ENCODE measurements around the gene NISCH.

The NISCH gene

GRCh38 chr3:52447512-52448355, 7.7 kb upstream of the NISCH start:
- no peak for DNase-seq (ENCODE audit: low read depth)

GRCh38 chr3:52450489-52451236, 4.7 kb upstream of the NISCH start:
- DNase-seq (ENCODE audit: low read depth), result no peak

- DNase-seq (ENCODE audit: low read depth), result no peak
Measured at GRCh38 chr3:52451237-52452083, 3.9 kb upstream of the NISCH start.

- no peak for DNase-seq (ENCODE audit: low read depth)
Measured at GRCh38 chr3:52452126-52452525, 3.3 kb upstream of the NISCH start.

- DNase-seq (ENCODE audit: low read depth), result no peak
Measured at GRCh38 chr3:52452570-52453221, 2.7 kb upstream of the NISCH start.

GRCh38 chr3:52453496-52454249, 1.7 kb upstream of the NISCH start, which contains the start of gene TNNC1:
Gene TNNC1 (minus strand): TSS chr3:52454041. CDS start chr3:52454015, 26 bp downstream.
- DNase-seq (ENCODE audit: low read depth), result no peak

- DNase-seq (ENCODE audit: low read depth), result no peak
Measured at GRCh38 chr3:52454250-52454937, 1.0 kb upstream of the NISCH start.

- DNase-seq (ENCODE audit: low read depth), result no peak
Measured at GRCh38 chr3:52454938-52455282, 494 bp upstream of the NISCH start.

- no peak for DNase-seq (ENCODE audit: low read depth)
Measured at GRCh38 chr3:52456169-52456799, 880 bp downstream of the NISCH start.

GRCh38 chr3:52456800-52457183, 1.4 kb downstream of the NISCH start:
- DNase-seq (ENCODE audit: low read depth), result no peak

GRCh38 chr3:52458031-52458760, 2.8 kb downstream of the NISCH start:
- no peak for DNase-seq (ENCODE audit: low read depth)

GRCh38 chr3:52458770-52459545, 3.6 kb downstream of the NISCH start:
- DNase-seq (ENCODE audit: low read depth), result no peak

GRCh38 chr3:52461874-52462273, 6.5 kb downstream of the NISCH start:
- no peak for DNase-seq (ENCODE audit: low read depth)

GRCh38 chr3:52463416-52463815, 8.0 kb downstream of the NISCH start:
- no peak for DNase-seq (ENCODE audit: low read depth)

- DNase-seq (ENCODE audit: low read depth), result no peak
Measured at GRCh38 chr3:52468336-52468735, 12.9 kb downstream of the NISCH start.

- DNase-seq (ENCODE audit: low read depth), result no peak
Measured at GRCh38 chr3:52469001-52469400, 13.6 kb downstream of the NISCH start.

- DNase-seq (ENCODE audit: low read depth), result no peak
Measured at GRCh38 chr3:52470920-52471319, 15.5 kb downstream of the NISCH start.

GRCh38 chr3:52471371-52472238, 16.2 kb downstream of the NISCH start:
- DNase-seq (ENCODE audit: low read depth), result no peak
